Jurkat, Clone E6-1 (cell line): ENCODE results near the gene FYN.

Source experiments
- DNase-seq: peaks from one replicate; pipeline ENCODE4 v3.0.0-alpha.2; 2011; ENCODE audit warnings: low read depth, low spot score
- H3K4me3 ChIP-seq: 2 replicates; pipeline ENCODE4 v1.5.1; 2011; ENCODE audit warnings: mild to moderate bottlenecking, low read length, control low read depth, moderate library complexity

The FYN gene

GRCh38 chr6:111610548-111611172 lies 262.6 kb downstream of the FYN start:
- no peak overlapping the region for H3K4me3 ChIP-seq
- DNase-seq: no peak
